DND-41 (cell line): ENCODE data around the gene TMEM14A.
"Not testable (repeated sequence)": the region's sequence is repeated elsewhere in the genome, so short reads cannot be mapped to it uniquely, and the experiment has no call there.

ENCODE experiments used
- ATAC-seq: fragments of 200-7000 bp; cut with Tn5 transposase; 3 replicates; pipeline ENCODE4 v1.9.1; 2021; ENCODE audit warnings: low read depth; ENCODE audit not compliant: insufficient read depth
- DNase-seq: peaks from one replicate; pipeline ENCODE4 v3.0.0-alpha.2; 2020
- H2AFZ ChIP-seq: 2 replicates; pipeline ENCODE4 v1.6.0; 2012; ENCODE audit warnings: low read depth, low read length
- H3K27ac ChIP-seq: 2 replicates; pipeline ENCODE4 v1.5.1; 2012; ENCODE audit warnings: low read length, inconsistent platforms
- H3K27me3 ChIP-seq: fragments of 200-600 bp; sonication (generic); 2 replicates; pipeline ENCODE4 v1.6.0; 2012; ENCODE audit warnings: low read length, mild to moderate bottlenecking, inconsistent platforms; ENCODE audit not compliant: insufficient read depth, poor library complexity
- H3K36me3 ChIP-seq: 2 replicates; pipeline ENCODE4 v1.5.1; 2012; ENCODE audit warnings: low read length, inconsistent platforms; ENCODE audit not compliant: insufficient read depth
- H3K4me1 ChIP-seq: 2 replicates; pipeline ENCODE4 v1.5.1; 2012; ENCODE audit warnings: mild to moderate bottlenecking, low read length; ENCODE audit not compliant: insufficient read depth
- H3K4me2 ChIP-seq: 2 replicates; pipeline ENCODE4 v1.6.0; 2012; ENCODE audit warnings: mild to moderate bottlenecking, moderate library complexity, low read length, inconsistent platforms; ENCODE audit not compliant: insufficient read depth
- H3K4me3 ChIP-seq, 2 experiments: fragments of 200-600 bp in 1 of 2; shearing (Covaris generic) in 1 of 2; 2 replicates each; pipeline ENCODE4 v1.5.1; 2012 to 2016; ENCODE audit warnings: inconsistent platforms in 2 of 2, low read length in 2 of 2, mild to moderate bottlenecking in 2 of 2, low read depth in 1 of 2, moderate library complexity in 1 of 2
- H3K79me2 ChIP-seq: 2 replicates; pipeline ENCODE4 v1.6.0; 2012; ENCODE audit warnings: low read length, inconsistent platforms; ENCODE audit not compliant: insufficient read depth
- H3K9ac ChIP-seq: 2 replicates; pipeline ENCODE4 v1.6.0; 2012; ENCODE audit warnings: low read depth, mild to moderate bottlenecking, inconsistent platforms, low read length, moderate library complexity
- H3K9me3 ChIP-seq: 2 replicates; pipeline ENCODE4 v1.5.1; 2012; ENCODE audit warnings: low read length, moderate library complexity, mild to moderate bottlenecking, inconsistent platforms; ENCODE audit not compliant: insufficient read depth, severe bottlenecking
- H4K20me1 ChIP-seq: 2 replicates; pipeline ENCODE4 v1.6.0; 2012; ENCODE audit warnings: low read length; ENCODE audit not compliant: insufficient read depth
- CTCF ChIP-seq: IDR thresholded peaks from 2 replicates; pipeline ENCODE4 v1.5.1; 2012; ENCODE audit warnings: borderline replicate concordance, low read length, moderate library complexity, mild to moderate bottlenecking; ENCODE audit not compliant: poor library complexity, severe bottlenecking; ENCODE audit errors: extremely low read depth
- EZH2 ChIP-seq: IDR thresholded peaks from 3 replicates; pipeline ENCODE4 v1.6.1; 2012; ENCODE audit warnings: borderline replicate concordance, low read depth, mild to moderate bottlenecking, moderate library complexity, low read length, inconsistent platforms; ENCODE audit not compliant: severe bottlenecking

The TMEM14A gene

DNA sequence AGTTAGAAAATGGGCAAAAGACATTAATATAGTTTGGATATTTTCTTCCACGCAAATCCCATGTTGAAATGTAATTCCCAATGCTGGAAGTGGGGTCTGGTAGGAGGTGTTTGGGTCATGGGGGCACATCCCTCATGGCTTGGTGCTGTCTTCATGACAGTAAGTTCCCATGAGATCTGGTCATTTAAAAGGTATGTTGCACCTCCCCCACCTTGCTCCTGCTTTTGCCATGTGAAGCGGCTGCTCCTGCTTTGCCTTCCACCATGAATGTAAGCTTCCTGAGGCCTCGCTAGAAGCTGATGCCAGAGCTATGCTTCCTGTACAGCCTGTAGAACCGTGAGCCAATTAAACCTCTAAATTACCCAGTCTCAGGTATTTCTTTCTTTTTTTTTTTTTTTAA is 16.3 kb upstream of the TMEM14A start:
- Histone ChIP-seq H3K9ac (no peak overlapping the region), H4K20me1 (no peaks in the 10 kb centered on the region), H3K4me1 (no peaks in the 10 kb centered on the region), H3K36me3 (no peaks in the 10 kb centered on the region), H3K9me3 (no peaks in the 10 kb centered on the region), H3K27me3 (no peaks in the 10 kb centered on the region), H3K79me2 (no peaks in the 10 kb centered on the region), H3K27ac (no peak overlapping the region), H3K4me2 (no peak overlapping the region), H3K4me3 (no peak overlapping the region), H2AFZ (no peak overlapping the region)
- ATAC-seq (no peak), DNase-seq (no peak)
- no peak for TF ChIP-seq CTCF
- no peak for TF ChIP-seq EZH2

DNA sequence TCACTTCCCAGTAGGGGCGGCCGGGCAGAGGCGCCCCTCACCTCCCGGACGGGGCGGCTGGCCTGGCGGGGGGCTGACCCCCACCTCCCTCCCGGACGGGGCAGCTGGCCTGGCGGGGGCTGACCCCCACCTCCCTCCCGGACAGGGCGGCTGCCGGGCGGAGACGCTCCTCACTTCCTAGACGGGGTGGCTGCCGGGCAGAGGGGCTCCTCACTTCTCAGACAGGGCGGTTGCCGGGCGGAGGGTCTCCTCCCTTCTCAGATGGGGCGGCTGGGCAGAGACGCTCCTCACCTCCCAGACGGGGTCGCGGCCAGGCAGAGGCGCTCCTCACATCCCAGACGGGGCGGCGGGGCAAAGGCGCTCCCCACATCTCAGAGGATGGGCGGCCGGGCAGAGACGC is 15.0 kb upstream of the TMEM14A start:
- H3K36me3 ChIP-seq, H3K79me2 ChIP-seq, H4K20me1 ChIP-seq, H3K9ac ChIP-seq, ATAC-seq, H3K4me1 ChIP-seq, H3K4me3 ChIP-seq, DNase-seq, H2AFZ ChIP-seq, H3K27me3 ChIP-seq, H3K9me3 ChIP-seq, H3K27ac ChIP-seq, H3K4me2 ChIP-seq: not testable (repeated sequence)

- Histone ChIP-seq H3K9me3 (no peaks in the 10 kb centered on the region), H3K4me1 (peaks cover 1% of the 10 kb centered on the region; the same call in 1 of the 2 replicates), H3K4me2 (no peak overlapping the region), H4K20me1 (no peaks in the 10 kb centered on the region), H3K9ac (no peak overlapping the region), H3K27me3 (no peaks in the 10 kb centered on the region), H2AFZ (no peak overlapping the region), H3K27ac (no peak overlapping the region), H3K36me3 (no peaks in the 10 kb centered on the region), H3K4me3 (no peak overlapping the region), H3K79me2 (no peaks in the 10 kb centered on the region)
- TF ChIP-seq EZH2 (no peak), CTCF (no peak)
- DNase-seq: no peak
- ATAC-seq: no peak
These were observed 13.0 kb upstream of the TMEM14A start for GRCh38 chr6:52657870-52658269.

- Histone ChIP-seq H4K20me1 (no peaks in the 10 kb centered on the region), H3K4me1 (peaks cover 27% of the 10 kb centered on the region), H3K36me3 (peaks cover 5% of the 10 kb centered on the region; the same call in 1 of the 2 replicates), H3K79me2 (peaks cover 23% of the 10 kb centered on the region), H3K4me2 (no peak overlapping the region), H3K9ac (no peak overlapping the region), H2AFZ (no peak overlapping the region), H3K9me3 (no peaks in the 10 kb centered on the region), H3K27ac (no peak overlapping the region), H3K27me3 (no peaks in the 10 kb centered on the region), H3K4me3 (no peak overlapping the region)
- ATAC-seq: no peak
- no peak for TF ChIP-seq CTCF
- no peak for TF ChIP-seq EZH2
- no peak for DNase-seq
These were observed 9.4 kb upstream of the TMEM14A start for GRCh38 chr6:52661551-52661950.
